HEK293 (cell line): ENCODE results near the gene KRTAP6-2.

ENCODE experiments used
- CTCF ChIA-PET: fragments of 350-600 bp; formaldehyde crosslinking; extraction: SDS; loops from one replicate; lab custom pipeline; 2021; ENCODE audit warnings: antibody characterized with exemption; lab: Yijun Ruan, JAX
- POLR2A ChIA-PET: fragments of 300-600 bp; formaldehyde crosslinking; extraction: SDS; loops from one replicate; lab custom pipeline; 2020; ENCODE audit warnings: antibody characterized with exemption, inconsistent platforms; lab: Yijun Ruan, JAX
- H3K27ac ChIP-seq: fragments of 200-500 bp; sonication (Bioruptor generic); 2 replicates; pipeline ENCODE4 v1.5.1; 2014; ENCODE audit warnings: low read depth, low read length, control low read depth, inconsistent platforms; ENCODE audit errors: extremely low read depth
- H3K36me3 ChIP-seq, 2 experiments: fragments of 200-500 bp in 1 of 2; sonication (Bioruptor generic) in 1 of 2; 1 replicate in 1 of 2; 2 replicates in 1 of 2; pipeline ENCODE4 v1.5.1; 2014 to 2017; ENCODE audit warnings: inconsistent platforms in 2 of 2, low read length in 2 of 2; ENCODE audit not compliant: control insufficient read depth in 2 of 2, insufficient read depth in 1 of 2
- H3K4me1 ChIP-seq: fragments of 200-500 bp; sonication (Bioruptor generic); 2 replicates; pipeline ENCODE4 v1.5.1; 2014; ENCODE audit warnings: mild to moderate bottlenecking, low read length, inconsistent platforms; ENCODE audit not compliant: control insufficient read depth, insufficient read depth
- H3K4me3 ChIP-seq: 2 replicates; pipeline ENCODE4 v1.5.1; 2011; ENCODE audit warnings: low read depth, mild to moderate bottlenecking, control low read depth, low read length, moderate library complexity
- H3K9me3 ChIP-seq: fragments of 200-500 bp; sonication (Bioruptor generic); 2 replicates; pipeline ENCODE4 v1.5.1; 2014; ENCODE audit warnings: low read depth, low read length, inconsistent platforms; ENCODE audit not compliant: control insufficient read depth, insufficient read depth
- GFI1B ChIP-seq: fragments of 450-650 bp; formaldehyde crosslinking; IDR thresholded peaks from 2 replicates; pipeline ENCODE4 v1.5.1; 2016; ENCODE audit warnings: missing biosample characterization, missing genetic modification characterization
- PRDM6 ChIP-seq: fragments of 450-650 bp; formaldehyde crosslinking; IDR thresholded peaks from 2 replicates; pipeline ENCODE4 v1.5.1; 2017; ENCODE audit warnings: missing biosample characterization, missing genetic modification characterization
- SP3 ChIP-seq: fragments of 450-650 bp; formaldehyde crosslinking; IDR thresholded peaks from 2 replicates; pipeline ENCODE4 v1.5.1; 2016; ENCODE audit warnings: missing biosample characterization, missing genetic modification characterization
- ZBTB11 ChIP-seq: fragments of 450-650 bp; formaldehyde crosslinking; conservative IDR thresholded peaks from 2 replicates; pipeline ENCODE4 v1.5.1; 2016; ENCODE audit warnings: low read depth, missing biosample characterization, missing genetic modification characterization
- ZBTB26 ChIP-seq: fragments of 450-650 bp; formaldehyde crosslinking; optimal IDR thresholded peaks from 2 replicates; pipeline ENCODE3; 2016; ENCODE audit warnings: missing biosample characterization, mild to moderate bottlenecking, missing genetic modification characterization
- ZNF140 ChIP-seq: fragments of 450-650 bp; formaldehyde crosslinking; IDR thresholded peaks from 2 replicates; pipeline ENCODE4 v1.5.1; 2016; ENCODE audit warnings: missing biosample characterization, missing genetic modification characterization
- ZNF18 ChIP-seq: fragments of 450-650 bp; formaldehyde crosslinking; IDR thresholded peaks from 2 replicates; pipeline ENCODE4 v1.5.1; 2016; ENCODE audit warnings: missing biosample characterization, missing genetic modification characterization
- ZNF280D ChIP-seq: fragments of 450-650 bp; formaldehyde crosslinking; IDR thresholded peaks from 2 replicates; pipeline ENCODE4 v1.5.1; 2016; ENCODE audit warnings: missing biosample characterization, missing genetic modification characterization
- ZNF292 ChIP-seq: fragments of 450-650 bp; formaldehyde crosslinking; IDR thresholded peaks from 2 replicates; pipeline ENCODE4 v1.5.1; 2016; ENCODE audit warnings: low read depth, missing biosample characterization, missing genetic modification characterization, borderline replicate concordance
- ZNF311 ChIP-seq: fragments of 450-650 bp; formaldehyde crosslinking; IDR thresholded peaks from 2 replicates; pipeline ENCODE4 v1.5.1; 2017; ENCODE audit warnings: missing biosample characterization, missing genetic modification characterization, borderline replicate concordance
- ZNF335 ChIP-seq: fragments of 450-650 bp; formaldehyde crosslinking; conservative IDR thresholded peaks from 2 replicates; pipeline ENCODE4 v1.5.1; 2016; ENCODE audit warnings: missing biosample characterization, missing genetic modification characterization
- ZNF350 ChIP-seq: fragments of 450-650 bp; formaldehyde crosslinking; IDR thresholded peaks from 2 replicates; pipeline ENCODE4 v1.5.0; 2017; ENCODE audit warnings: missing biosample characterization, mild to moderate bottlenecking, missing genetic modification characterization
- ZNF404 ChIP-seq: fragments of 450-650 bp; formaldehyde crosslinking; IDR thresholded peaks from 2 replicates; pipeline ENCODE4 v1.5.1; 2017; ENCODE audit warnings: missing biosample characterization, missing genetic modification characterization
- ZNF747 ChIP-seq: fragments of 450-650 bp; formaldehyde crosslinking; IDR thresholded peaks from 2 replicates; pipeline ENCODE4 v1.5.1; 2016; ENCODE audit warnings: missing biosample characterization, missing genetic modification characterization
- ZSCAN18 ChIP-seq: fragments of 450-650 bp; formaldehyde crosslinking; IDR thresholded peaks from 2 replicates; pipeline ENCODE4 v1.5.1; 2016; ENCODE audit warnings: missing biosample characterization, missing genetic modification characterization

KRTAP6-2 gene

GRCh38 chr21:30613836-30614235 is 15.1 kb upstream of the KRTAP6-2 start, which contains the start of gene KRTAP6-1:
Gene KRTAP6-1, minus strand, starts transcription at chr21:30613930. Its CDS starts 26 bp downstream, at chr21:30613904.
- ChIA-PET POLR2A (no interaction called here), CTCF (interaction anchor here (0.7 kb wide), 1 partner anchor 193 kb away, joined by 3 read pairs; no protein-coding TSS in a partner anchor)
- H3K27ac ChIP-seq = no peak within 1 kb of the TSS
- H3K9me3 ChIP-seq = no peaks in the 10 kb centered on the region
- TF ChIP-seq ZBTB26 (no peak), ZBTB11 (tag by site-specific recombination) (no peak), SP3 (tag by site-specific recombination) (no peak), ZNF747 (tag by site-specific recombination) (no peak), ZNF404 (tag by site-specific recombination) (no peak), ZNF335 (tag by site-specific recombination) (no peak), ZNF292 (tag by site-specific recombination) (no peak), PRDM6 (tag by site-specific recombination) (no peak), ZSCAN18 (no peak), ZNF280D (tag by site-specific recombination) (no peak), ZNF140 (tag by site-specific recombination) (no peak), GFI1B (tag by site-specific recombination) (no peak), ZNF18 (tag by site-specific recombination) (no peak), ZNF350 (no peak), ZNF311 (tag by site-specific recombination) (no peak)
- no peaks in the 10 kb centered on the region for H3K4me1 ChIP-seq
- H3K4me3 ChIP-seq = no peak within 1 kb of the TSS
- no peaks in the 10 kb centered on the region for H3K36me3 ChIP-seq
